ENCODE data around the gene PLCXD1.

GRCh38 chrX:258291-259040 lies 22.7 kb upstream of the PLCXD1 start:
- no peak for TF ChIP-seq CTCF (conservative IDR thresholded peaks at IDR 0.05 in 1 of 2, IDR thresholded peaks at IDR 0.05 in 1 of 2; ENCODE audit: extremely low read depth in 1 of 2, insufficient read depth in 1 of 2, low read depth in 1 of 2, low read length in 2 of 2)
- TF ChIP-seq EZH2 (IDR thresholded peaks at IDR 0.05; ENCODE audit: borderline replicate concordance, low read length): no peak
